K562 (cell line): ENCODE results near the gene CLPSL2.
"Not testable (repeated sequence)": the region's sequence is repeated elsewhere in the genome, so short reads cannot be mapped to it uniquely, and the experiment has no call there.

Experiments
- CTCF ChIP-seq, 3 experiments: IDR thresholded peaks in 2 of 3; conservative IDR thresholded peaks in 1 of 3; 2 replicates each; pipeline ENCODE4 v1.5.1; 2011 to 2012; ENCODE audit warnings: low read length in 3 of 3, mild to moderate bottlenecking in 3 of 3, control low read depth in 2 of 3, improper control_type of control experiment in 1 of 3, inconsistent platforms in 1 of 3, low read depth in 1 of 3, mixed read lengths in 1 of 3, moderate library complexity in 1 of 3; ENCODE audit not compliant: insufficient read depth in 2 of 3
- GATA2 ChIP-seq: sonication (generic); formaldehyde crosslinking; IDR thresholded peaks from 2 replicates; pipeline ENCODE4 v1.4.0; 2020; ENCODE audit warnings: mild to moderate bottlenecking, missing genetic modification reagents
- NFIC ChIP-seq: fragments of 450-650 bp; IDR thresholded peaks from 2 replicates; pipeline ENCODE4 v1.6.1; 2017; ENCODE audit warnings: mild to moderate bottlenecking, inconsistent platforms
- POLR2A ChIP-seq: fragments of 450-650 bp; conservative IDR thresholded peaks from 2 replicates; pipeline ENCODE4 v1.6.1; 2016
- POLR2B ChIP-seq: fragments of 450-650 bp; IDR thresholded peaks from 2 replicates; pipeline ENCODE4 v1.6.1; 2018; ENCODE audit warnings: low read depth; ENCODE audit not compliant: partially characterized antibody
- WHSC1 ChIP-seq: IDR thresholded peaks from one replicate; pipeline ENCODE4 v1.6.1; 2012; ENCODE audit warnings: low read length, control low read depth, inconsistent platforms
- ZNF668 ChIP-seq: fragments of 250-450 bp; sonication (Bioruptor Pico); IDR thresholded peaks from 2 replicates; pipeline ENCODE4 v1.8.0; 2022; ENCODE audit warnings: mild to moderate bottlenecking, inconsistent platforms

GRCh38 chr6:35734319-35734718, 42.1 kb upstream of the CLPSL2 start:
- not testable (repeated sequence) for TF ChIP-seq POLR2B; WHSC1; NFIC; POLR2A; CTCF (IDR thresholded peaks at IDR 0.05 in 2 of 3, conservative IDR thresholded peaks at IDR 0.05 in 1 of 3; ENCODE audit: insufficient read depth in 2 of 3, low read depth in 1 of 3, low read length in 3 of 3); ZNF668 (CRISPR knock-in tag); GATA2 (CRISPR knock-in tag)
